ENCODE measurements around the gene CFAP97.
"Not testable (repeated sequence)": the region's sequence is repeated elsewhere in the genome, so short reads cannot be mapped to it uniquely, and the experiment has no call there.

The CFAP97 gene

GRCh38 chr4:185213877-185214276 lies 10.1 kb upstream of the CFAP97 start:
- TF ChIP-seq MYC (IDR thresholded peaks at IDR 0.05; ENCODE audit: low read depth, low read length) = no peak
- no peak for TF ChIP-seq POLR2A (IDR thresholded peaks at IDR 0.05; ENCODE audit: extremely low read depth, insufficient read length)
- TF ChIP-seq CTCF (IDR thresholded peaks at IDR 0.05; ENCODE audit: low read depth, low read length) = no peak
- no peak for TF ChIP-seq MAX (IDR thresholded peaks at IDR 0.05; ENCODE audit: low read depth, low read length)
- DNase-seq (ENCODE audit: low read depth) = peak; percentile 44
- no peak overlapping the region for H3K4me3 ChIP-seq (ENCODE audit: low read depth, low read length)

- H3K4me3 ChIP-seq (ENCODE audit: low read depth, low read length) = no peak overlapping the region
- TF ChIP-seq MYC (IDR thresholded peaks at IDR 0.05; ENCODE audit: low read depth, low read length) (no peak), POLR2A (IDR thresholded peaks at IDR 0.05; ENCODE audit: extremely low read depth, insufficient read length) (no peak), CTCF (IDR thresholded peaks at IDR 0.05; ENCODE audit: low read depth, low read length) (no peak), MAX (IDR thresholded peaks at IDR 0.05; ENCODE audit: low read depth, low read length) (no peak)
- DNase-seq (ENCODE audit: low read depth) = no peak
These were observed 8.8 kb upstream of the CFAP97 start for GRCh38 chr4:185212581-185212980.

- DNase-seq (ENCODE audit: low read depth) = no peak
- H3K4me3 ChIP-seq (ENCODE audit: low read depth, low read length) = no peak overlapping the region
- TF ChIP-seq POLR2A (IDR thresholded peaks at IDR 0.05; ENCODE audit: extremely low read depth, insufficient read length) (no peak), CTCF (IDR thresholded peaks at IDR 0.05; ENCODE audit: low read depth, low read length) (no peak), MAX (IDR thresholded peaks at IDR 0.05; ENCODE audit: low read depth, low read length) (no peak), MYC (IDR thresholded peaks at IDR 0.05; ENCODE audit: low read depth, low read length) (no peak)
These were observed 7.8 kb upstream of the CFAP97 start for GRCh38 chr4:185211641-185212040.

- peak overlapping the region; percentile 77 for H3K4me3 ChIP-seq (ENCODE audit: low read depth, low read length)
- no peak for DNase-seq (ENCODE audit: low read depth)
- TF ChIP-seq MAX (IDR thresholded peaks at IDR 0.05; ENCODE audit: low read depth, low read length) (no peak), MYC (IDR thresholded peaks at IDR 0.05; ENCODE audit: low read depth, low read length) (no peak), CTCF (IDR thresholded peaks at IDR 0.05; ENCODE audit: low read depth, low read length) (no peak), POLR2A (IDR thresholded peaks at IDR 0.05; ENCODE audit: extremely low read depth, insufficient read length) (no peak)
These were observed 7.2 kb upstream of the CFAP97 start for GRCh38 chr4:185211035-185211434.

- peak overlapping the region; percentile 77 for H3K4me3 ChIP-seq (ENCODE audit: low read depth, low read length)
- TF ChIP-seq POLR2A (IDR thresholded peaks at IDR 0.05; ENCODE audit: extremely low read depth, insufficient read length) (no peak), CTCF (IDR thresholded peaks at IDR 0.05; ENCODE audit: low read depth, low read length) (no peak), MAX (IDR thresholded peaks at IDR 0.05; ENCODE audit: low read depth, low read length) (no peak), MYC (IDR thresholded peaks at IDR 0.05; ENCODE audit: low read depth, low read length) (no peak)
- DNase-seq (ENCODE audit: low read depth) = peak; percentile 68
These were observed 6.5 kb upstream of the CFAP97 start for GRCh38 chr4:185210102-185210981.

- H3K4me3 ChIP-seq (ENCODE audit: low read depth, low read length) = peak overlapping the region; percentile 40
- DNase-seq (ENCODE audit: low read depth) = not testable (repeated sequence)
These were observed 6.0 kb upstream of the CFAP97 start for GRCh38 chr4:185209852-185210101.

Data from NB4 (cell line).